Measurements from ENCODE around the gene RAB7A. TPM values are rescaled to one million over a fixed set of nuclear protein-coding genes. Genes with fewer than 3 reads are reported as not detected.

Gene RAB7A
- total and polyA plus RNA-seq, 2 of the 8 experiments (the other 6 are each of a cell fraction or from before 2014, with no cell fraction given): 179 to 195 TPM

- no peak overlapping the region for H3K4me3 ChIP-seq (ENCODE audit: extremely low read depth in 1 of 4, insufficient read depth in 2 of 4, low read depth in 3 of 4, low read length in 4 of 4)
- H3K18ac ChIP-seq (ENCODE audit: extremely low read depth, low read length): no peak overlapping the region
- POLR2A ChIA-PET (ENCODE audit: partially characterized antibody): interaction anchor here (0.9 to 1.7 kb wide), 4 partner anchors 17 to 29 kb away, joined by 3 to 7 read pairs (median 4); partner anchors contain the start of gene RAB7A
- H3K56ac ChIP-seq (replicated peaks; ENCODE audit: insufficient read length, low read depth, low read length): no peak overlapping the region
- no peak overlapping the region for H4K8ac ChIP-seq (ENCODE audit: extremely low read depth, insufficient read depth, low read length)
- H2BK5ac ChIP-seq (ENCODE audit: low read depth, low read length): no peak overlapping the region
- no peaks in the 10 kb centered on the region for H4K20me1 ChIP-seq (replicated peaks in 1 of 2; ENCODE audit: control insufficient read depth in 1 of 2, insufficient read depth in 2 of 2, low read length in 2 of 2)
- H3K23me2 ChIP-seq (ENCODE audit: low read depth, low read length): no peaks in the 10 kb centered on the region
- H3K9ac ChIP-seq (replicated peaks in 1 of 4; ENCODE audit: extremely low read depth in 1 of 4, low read depth in 3 of 4, low read length in 3 of 4): no peak overlapping the region
- H3K27me3 ChIP-seq (replicated peaks in 1 of 4; ENCODE audit: control insufficient read depth in 3 of 4, extremely low read depth in 1 of 4, insufficient read depth in 3 of 4, low read length in 3 of 4): no peaks in the 10 kb centered on the region
- peaks cover 0 to 13% (median 6%) of the 10 kb centered on the region in 4 experiments; a peak in 6 of 7 replicates for H3K4me1 ChIP-seq (replicated peaks in 1 of 4; ENCODE audit: control insufficient read depth in 3 of 4, insufficient read depth in 4 of 4, low read length in 3 of 4)
- H4K5ac ChIP-seq (ENCODE audit: insufficient read length, low read depth, low read length): no peak overlapping the region
- H2AK5ac ChIP-seq (ENCODE audit: low read depth, low read length): peak overlapping the region; percentile 32; the same call in 1 of the 2 replicates
- H2BK15ac ChIP-seq (ENCODE audit: low read length): peak overlapping the region; percentile 37; the same call in 1 of the 2 replicates
- H3K9me3 ChIP-seq (ENCODE audit: insufficient read depth in 2 of 2, low read depth in 1 of 2, low read length in 1 of 2): no peaks in the 10 kb centered on the region
- peak overlapping the region; percentile 60 for H4K91ac ChIP-seq (replicated peaks; ENCODE audit: insufficient read length, low read length)
- no peak overlapping the region for H3K27ac ChIP-seq (ENCODE audit: low read depth, low read length)
- no peak for FAIRE-seq
- H2BK20ac ChIP-seq (ENCODE audit: low read length): no peak overlapping the region
- CTCF ChIA-PET (ENCODE audit: partially characterized antibody): interaction anchor here (0.8 to 1.0 kb wide), 5 partner anchors 11 to 75 kb away, joined by 3 to 5 read pairs (median 3); no protein-coding TSS in a partner anchor
- no peak overlapping the region for H3K23ac ChIP-seq (ENCODE audit: insufficient read length)
- H3K79me1 ChIP-seq (ENCODE audit: low read depth, low read length): no peaks in the 10 kb centered on the region
- H3K79me2 ChIP-seq (ENCODE audit: control insufficient read depth in 1 of 2, insufficient read depth in 2 of 2, low read length in 2 of 2): no peaks in the 10 kb centered on the region
- H3K4ac ChIP-seq (replicated peaks; ENCODE audit: insufficient read length, low read depth, low read length): no peak overlapping the region
- no peak overlapping the region for H3K4me2 ChIP-seq (ENCODE audit: insufficient read depth in 1 of 2, low read depth in 2 of 2, low read length in 2 of 2)
- DNase-seq (ENCODE audit: low read depth in 1 of 2, low spot score in 2 of 2): no peak
- no peak overlapping the region for H2AFZ ChIP-seq (ENCODE audit: low read length)
- no peak overlapping the region for H3K14ac ChIP-seq (ENCODE audit: insufficient read length)
- TF ChIP-seq TAF1 (IDR thresholded peaks at IDR 0.05; ENCODE audit: low read depth, low read length): no peak
- no peak for TF ChIP-seq KDM4A (IDR thresholded peaks at IDR 0.05; ENCODE audit: low read depth, low read length, severe bottlenecking)
- TF ChIP-seq TAF7 (optimal IDR thresholded peaks at IDR 0.05; ENCODE audit: borderline replicate concordance, low read depth, low read length): no peak
- TF ChIP-seq CTBP2 (IDR thresholded peaks at IDR 0.05; ENCODE audit: borderline replicate concordance, insufficient read depth, insufficient read length, low read length): no peak
- no peak for TF ChIP-seq SIX5 (IDR thresholded peaks at IDR 0.05; ENCODE audit: low read depth, low read length)
- TF ChIP-seq JUN (IDR thresholded peaks at IDR 0.05; ENCODE audit: low read depth, low read length): no peak
- TF ChIP-seq NRF1 (IDR thresholded peaks at IDR 0.05; ENCODE audit: low read depth, low read length): no peak
- no peak for TF ChIP-seq POLR2AphosphoS5 (IDR thresholded peaks at IDR 0.05; ENCODE audit: low read depth, low read length)
- TF ChIP-seq PHF8 (conservative IDR thresholded peaks at IDR 0.05; ENCODE audit: low read depth, low read length): no peak
- no peak for TF ChIP-seq CHD2 (IDR thresholded peaks at IDR 0.05; ENCODE audit: low read length)
- no peak for TF ChIP-seq BCL11A (IDR thresholded peaks at IDR 0.05; ENCODE audit: low read depth in 2 of 2, low read length in 2 of 2)
- no peak for TF ChIP-seq SP2 (IDR thresholded peaks at IDR 0.05; ENCODE audit: low read length)
- TF ChIP-seq EZH2 (IDR thresholded peaks at IDR 0.05; ENCODE audit: low read depth, low read length, severe bottlenecking): no peak
- WGBS, 2 experiments (ENCODE audit: extremely low coverage in 1 of 2, insufficient coverage in 1 of 2, insufficient read length in 1 of 2, insufficient replicate concordance in 2 of 2, low coverage in 1 of 2, low lambda C conversion rate in 2 of 2, missing lambda C conversion rate in 1 of 2): 94% methylated on average over 4 of the region's 4 CpGs; no CpG with 5 or more reads in 1 of the 2 experiments
- H3K36me3 ChIP-seq (ENCODE audit: control insufficient read depth in 2 of 4, insufficient read depth in 4 of 4, low read length in 3 of 4): no peaks in the 10 kb centered on the region
- H2BK120ac ChIP-seq (replicated peaks; ENCODE audit: low read depth, low read length): no peak overlapping the region
- H2BK12ac ChIP-seq (ENCODE audit: low read depth, low read length): peak overlapping the region; percentile 82; the same call in 1 of the 2 replicates
These were observed 16.9 kb upstream of the RAB7A start for GRCh38 chr3:128709038-128709437.

Data from H1 (cell line).